Measurements from ENCODE around the gene SCAANT1.

Gene SCAANT1

DNA sequence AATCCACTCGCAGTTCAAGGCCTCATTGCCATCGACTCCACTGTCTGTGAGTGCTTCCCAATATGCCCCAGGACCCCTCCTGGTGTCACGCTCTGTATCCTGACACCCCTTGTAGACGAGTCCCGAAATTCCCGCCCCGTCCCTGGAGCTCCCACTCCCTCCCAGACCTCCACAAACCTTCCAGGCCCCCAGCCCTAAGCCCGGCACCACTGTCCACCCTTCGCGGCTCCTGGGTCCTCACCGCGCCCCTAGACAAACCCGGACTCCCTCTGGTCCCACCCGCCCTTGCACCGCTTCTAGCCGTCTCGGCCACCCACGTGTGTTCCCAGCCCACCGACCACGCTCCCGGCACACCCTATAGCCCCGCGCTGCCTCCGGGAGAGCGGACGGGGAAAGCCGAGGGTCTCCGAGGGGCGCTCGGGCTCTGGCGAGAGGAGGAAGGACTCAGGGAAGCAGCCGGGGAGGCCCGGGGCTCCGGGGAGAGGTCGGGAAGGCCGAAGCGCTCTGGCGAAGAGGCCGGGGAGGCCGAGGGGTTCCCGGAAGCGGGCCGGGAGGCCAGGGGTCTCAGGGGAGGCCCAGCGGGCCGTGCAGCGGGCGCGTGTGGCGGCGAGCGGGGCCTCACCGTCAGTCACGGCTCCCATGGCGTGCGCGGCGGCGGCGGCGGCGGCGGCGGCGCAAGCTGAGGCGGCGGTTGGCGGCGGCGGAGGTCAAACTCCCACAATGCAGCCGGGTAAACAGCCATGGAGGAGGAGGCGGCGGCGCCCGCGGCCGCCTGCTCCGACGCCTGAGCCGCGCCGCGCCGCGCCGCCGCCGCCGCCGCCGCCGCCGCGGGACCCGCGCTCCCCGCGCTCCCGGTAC lies 48.8 kb downstream of the SCAANT1 start, which contains the start of the genes ATXN7 and THOC7:
TSS of gene ATXN7 (plus strand) at position 718 of the 858 bp plus-strand sequence. CDS start 48,732 bp downstream, outside the sequence.
TSS of gene THOC7 (minus strand) at position 656 of the 858 bp plus-strand sequence. CDS start at position 641, 15 bp downstream.
- peak; percentile 74 for DNase-seq

DNA sequence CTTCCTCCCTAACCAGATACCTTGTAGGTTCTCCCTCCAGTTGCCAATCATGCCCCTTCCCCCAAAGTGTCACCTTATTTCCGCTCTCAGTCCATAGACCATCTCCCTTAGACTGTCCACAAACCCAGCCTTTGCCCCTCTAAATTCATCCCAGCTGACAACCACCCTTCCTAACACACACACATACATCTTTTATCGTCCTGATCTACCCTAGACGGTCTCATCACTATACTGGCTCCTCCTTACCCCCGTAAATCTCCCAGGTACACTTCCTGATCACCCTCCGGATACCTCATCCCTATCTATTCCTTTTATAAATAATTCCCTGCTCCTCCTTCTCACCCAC lies 49.4 kb downstream of the SCAANT1 start:
- no peak for DNase-seq

Measured in fibroblast of skin of back (primary cell).